AG09319 (cell line): ENCODE results near the gene VTI1A.

Experiments
- DNase-seq: peaks from one replicate; pipeline ENCODE4 v3.0.0-alpha.2; 2010; ENCODE audit warnings: low read depth; ENCODE audit errors: extremely low read depth
- TF ChIP-seq, protein P1 (sequence below): IDR thresholded peaks from 2 replicates; pipeline ENCODE4 v1.5.1; 2011; ENCODE audit warnings: low read depth, mild to moderate bottlenecking, inconsistent platforms, low read length, moderate library complexity

Gene VTI1A

DNA sequence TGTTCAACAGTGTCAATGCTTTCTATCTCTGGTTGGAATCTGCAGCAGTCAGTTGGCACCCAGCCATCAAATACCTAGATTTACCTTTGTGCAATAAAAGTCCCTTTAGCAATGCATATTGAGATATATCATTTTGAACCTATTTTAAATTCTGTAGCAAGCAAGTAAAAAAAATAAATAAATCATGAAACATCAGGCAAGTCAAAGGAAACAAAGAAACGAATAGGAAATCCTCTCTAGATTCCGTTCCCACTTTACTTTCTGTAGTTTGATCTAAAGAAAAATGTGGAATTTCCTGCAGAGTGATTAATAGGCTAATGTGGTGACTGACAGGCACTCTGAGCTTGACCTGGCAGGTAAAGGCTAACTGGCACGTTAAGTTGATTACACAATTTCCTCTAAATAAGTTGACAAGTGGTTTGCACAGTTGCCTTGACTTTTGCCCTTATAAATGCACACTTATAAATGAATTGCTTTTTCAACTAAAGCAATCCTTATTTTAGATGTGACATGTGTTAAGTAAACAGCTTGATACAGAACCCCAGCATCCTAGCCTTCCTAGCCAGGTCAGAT lies 294.9 kb downstream of the VTI1A start:
- TF ChIP-seq, protein P1, sequence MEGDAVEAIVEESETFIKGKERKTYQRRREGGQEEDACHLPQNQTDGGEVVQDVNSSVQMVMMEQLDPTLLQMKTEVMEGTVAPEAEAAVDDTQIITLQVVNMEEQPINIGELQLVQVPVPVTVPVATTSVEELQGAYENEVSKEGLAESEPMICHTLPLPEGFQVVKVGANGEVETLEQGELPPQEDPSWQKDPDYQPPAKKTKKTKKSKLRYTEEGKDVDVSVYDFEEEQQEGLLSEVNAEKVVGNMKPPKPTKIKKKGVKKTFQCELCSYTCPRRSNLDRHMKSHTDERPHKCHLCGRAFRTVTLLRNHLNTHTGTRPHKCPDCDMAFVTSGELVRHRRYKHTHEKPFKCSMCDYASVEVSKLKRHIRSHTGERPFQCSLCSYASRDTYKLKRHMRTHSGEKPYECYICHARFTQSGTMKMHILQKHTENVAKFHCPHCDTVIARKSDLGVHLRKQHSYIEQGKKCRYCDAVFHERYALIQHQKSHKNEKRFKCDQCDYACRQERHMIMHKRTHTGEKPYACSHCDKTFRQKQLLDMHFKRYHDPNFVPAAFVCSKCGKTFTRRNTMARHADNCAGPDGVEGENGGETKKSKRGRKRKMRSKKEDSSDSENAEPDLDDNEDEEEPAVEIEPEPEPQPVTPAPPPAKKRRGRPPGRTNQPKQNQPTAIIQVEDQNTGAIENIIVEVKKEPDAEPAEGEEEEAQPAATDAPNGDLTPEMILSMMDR, result no peak
- no peak for DNase-seq

DNA sequence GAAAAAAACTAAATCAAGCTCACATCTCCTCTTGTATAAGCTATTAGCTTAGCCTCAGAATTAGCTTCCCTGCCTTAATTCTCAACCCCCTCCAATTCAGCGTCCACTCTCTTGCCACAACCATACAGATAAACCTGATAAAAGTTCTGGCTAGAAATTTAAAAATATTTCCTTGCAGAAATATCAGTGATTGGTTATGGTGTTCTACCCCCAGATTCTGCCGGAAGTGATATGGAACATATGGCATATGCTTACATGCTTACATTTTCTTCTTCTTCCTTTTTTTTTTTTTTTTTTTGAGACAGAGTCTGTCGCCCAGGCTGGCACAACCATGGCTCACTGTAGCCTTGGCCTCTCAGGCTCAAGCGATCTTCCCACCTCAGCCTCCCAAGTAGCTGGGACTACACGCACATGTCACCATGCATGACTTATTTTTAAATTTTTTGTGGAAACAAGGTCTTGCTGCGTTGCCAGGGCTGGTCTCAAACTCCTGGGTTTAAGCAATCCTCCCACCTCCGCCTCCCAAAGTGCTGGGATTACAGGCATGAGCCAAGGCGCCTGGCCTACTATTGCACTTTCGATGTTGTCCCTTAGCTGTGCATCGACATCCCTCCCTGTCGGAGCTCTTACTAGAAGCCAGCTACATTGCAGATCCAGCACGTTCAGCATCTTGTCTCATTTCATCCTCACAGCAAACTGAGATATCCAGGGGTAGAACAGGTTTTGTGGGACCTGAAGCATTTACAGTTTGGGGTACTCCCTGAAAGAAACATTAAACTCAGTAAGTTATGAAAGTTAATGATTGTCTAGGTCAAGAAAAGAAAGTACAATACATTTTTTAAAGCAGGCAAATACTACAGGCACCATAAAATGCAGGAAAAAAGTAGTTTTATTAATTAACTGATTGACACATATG lies 297.4 kb downstream of the VTI1A start:
- TF ChIP-seq, protein P1, result no peak

DNA sequence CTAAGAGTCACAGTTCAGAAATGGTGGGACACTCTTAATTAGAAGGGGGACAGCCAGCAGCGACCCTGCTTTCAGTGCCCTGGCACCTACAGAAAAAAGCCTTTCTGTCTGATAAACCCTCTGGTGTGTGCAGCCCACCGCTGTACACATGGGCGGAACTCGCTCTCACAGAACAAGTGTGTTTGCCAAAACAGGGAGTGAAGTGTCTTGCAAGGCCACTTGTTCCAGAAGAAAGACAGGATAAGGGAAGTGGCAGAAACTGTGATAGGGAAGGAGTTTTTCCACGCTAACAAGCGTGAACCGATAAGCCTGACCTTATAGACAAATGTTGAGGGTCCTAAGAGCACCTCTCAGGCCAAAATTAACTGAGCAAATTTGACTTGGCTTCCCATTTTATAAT lies 299.3 kb downstream of the VTI1A start:
- DNase-seq, result no peak
- TF ChIP-seq, protein P1, result no peak

More for the DNA sequence above, 297.4 kb downstream of the VTI1A start:
- no peak for DNase-seq

DNA sequence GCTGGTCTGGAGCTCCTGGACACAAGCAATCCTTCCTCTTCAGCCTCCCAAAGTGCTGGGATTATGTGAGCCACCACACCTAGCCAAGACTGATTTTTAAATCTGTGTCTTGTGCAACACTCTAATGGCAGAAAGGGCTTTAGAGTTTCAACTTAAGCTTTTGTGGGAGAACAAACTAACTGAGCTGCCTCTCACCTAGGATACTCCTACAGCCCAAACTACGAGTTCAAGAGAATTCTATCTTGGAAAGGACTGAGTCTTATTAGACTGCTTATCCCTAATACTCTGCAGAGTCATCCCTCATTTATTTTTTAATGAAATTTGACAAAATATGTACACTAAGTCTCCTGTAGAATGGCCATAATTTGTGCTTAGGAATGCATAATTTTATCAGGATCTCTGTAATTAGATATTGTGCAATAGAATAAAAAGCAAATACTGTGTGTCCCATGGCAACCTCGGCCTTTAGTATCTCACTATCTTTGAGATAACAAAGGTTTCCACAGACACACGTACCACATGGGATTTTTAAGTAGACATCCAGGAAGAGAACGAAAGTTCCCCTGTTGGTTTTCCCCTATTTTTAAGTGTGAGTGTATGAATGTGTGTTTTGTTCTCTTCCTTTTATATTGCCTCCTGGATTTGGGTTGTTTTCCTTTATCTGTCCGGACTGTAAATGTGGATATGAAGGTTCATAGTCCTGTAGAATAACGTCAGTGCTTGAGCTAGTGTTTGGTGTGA lies 303.6 kb downstream of the VTI1A start:
- DNase-seq, result no peak
- TF ChIP-seq, protein P1, result no peak

DNA sequence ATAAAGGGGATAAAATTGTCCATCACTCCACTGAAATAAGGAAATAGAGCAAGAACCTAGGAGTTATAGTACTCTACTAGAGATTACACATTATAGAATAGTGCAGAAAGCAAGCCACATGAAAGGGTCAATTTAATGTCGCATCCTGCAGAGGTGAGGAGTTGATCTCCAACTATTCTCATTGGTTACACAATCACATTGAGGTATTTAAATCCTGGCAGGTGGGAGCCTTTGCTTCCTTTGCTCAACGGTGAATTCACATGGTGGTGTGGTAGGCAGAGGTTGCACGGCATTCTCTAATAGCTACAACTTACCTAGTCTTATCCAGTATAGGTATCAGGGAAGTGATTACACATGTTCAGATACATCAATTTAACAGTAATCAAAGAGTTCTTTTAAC lies 304.6 kb downstream of the VTI1A start:
- TF ChIP-seq, protein P1, result no peak
- DNase-seq, result no peak

DNA sequence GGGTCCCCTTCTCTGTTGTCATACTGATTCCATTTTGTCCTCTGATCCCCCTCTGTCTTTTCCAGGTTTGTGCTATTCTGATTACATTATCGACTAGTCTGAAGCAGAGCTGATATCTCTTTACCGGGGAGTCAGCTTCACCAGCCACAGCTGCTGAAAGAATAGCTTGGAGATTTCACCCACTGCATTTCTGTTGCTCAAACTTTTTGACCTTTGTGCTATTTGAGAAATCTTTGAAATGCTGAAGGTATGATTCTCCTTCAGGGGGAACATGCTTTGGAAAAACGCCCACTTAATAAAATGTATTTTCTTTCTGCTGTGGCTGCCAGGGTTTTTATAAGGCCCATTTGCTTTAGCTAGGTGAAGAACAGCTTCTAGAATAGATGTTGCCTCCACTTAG lies 305.3 kb downstream of the VTI1A start:
- TF ChIP-seq, protein P1, result no peak
- DNase-seq, result no peak
